ENCODE measurements around the gene APH1B.
"Not testable (repeated sequence)": the region's sequence is repeated elsewhere in the genome, so short reads cannot be mapped to it uniquely, and the experiment has no call there.

The APH1B gene

DNA sequence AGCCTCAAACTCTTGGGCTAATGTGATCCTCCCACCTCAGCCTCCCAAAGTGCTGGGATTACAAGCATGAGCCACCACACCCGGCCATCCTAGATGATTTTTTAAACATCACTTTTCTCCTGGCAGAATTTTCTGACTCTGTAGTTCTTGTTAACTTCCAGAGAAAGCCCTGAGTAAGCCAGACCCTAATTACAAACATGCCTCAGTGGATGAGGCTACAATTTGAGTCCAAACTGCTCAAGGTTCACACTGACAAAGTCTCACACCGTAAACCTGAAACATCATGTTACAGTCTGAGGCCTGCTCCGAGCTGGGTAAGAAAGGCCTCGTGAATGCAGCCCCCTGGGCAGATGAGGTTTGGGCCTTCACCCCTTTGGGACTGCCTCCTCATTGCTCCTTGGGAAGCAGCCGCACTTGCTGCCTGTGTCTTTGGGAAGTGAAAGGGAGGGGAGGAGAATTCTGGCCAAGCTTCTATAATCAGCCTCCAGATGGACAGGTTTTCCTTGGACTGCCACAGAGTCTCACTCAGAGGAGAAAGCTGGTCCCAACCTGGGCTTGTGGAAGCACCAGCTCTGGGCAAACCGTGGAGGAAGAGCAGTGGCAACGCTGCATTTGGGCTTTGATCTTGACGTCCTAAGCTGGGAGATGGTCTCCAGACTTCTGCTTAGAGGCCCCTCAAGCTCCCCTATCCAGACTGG is 58.3 kb downstream of the APH1B start:
- no peak for DNase-seq

DNA sequence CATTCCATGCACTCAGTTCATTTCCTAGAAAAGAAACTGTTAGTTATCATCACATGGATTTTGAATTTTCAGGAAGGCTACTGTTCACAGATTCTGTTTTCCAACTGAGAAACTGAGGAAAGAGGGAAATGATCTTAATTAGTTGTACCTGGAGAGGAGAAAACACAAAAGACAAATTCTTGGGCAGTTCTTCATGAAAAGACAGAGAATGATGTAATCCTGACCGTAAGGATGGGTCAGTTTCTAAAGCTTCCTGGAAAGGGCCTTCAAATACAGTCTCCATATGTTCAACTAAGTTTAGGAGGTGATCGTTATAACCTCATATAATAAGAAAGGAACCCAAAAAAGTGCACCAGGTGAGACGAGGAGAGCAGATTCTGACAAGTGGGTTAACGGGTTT is 59.6 kb downstream of the APH1B start:
- DNase-seq: no peak

GRCh38 chr15:63338170-63338569 is 60.8 kb downstream of the APH1B start:
- DNase-seq: no peak

GRCh38 chr15:63339006-63339766 is 61.8 kb downstream of the APH1B start:
- DNase-seq: no peak

DNA sequence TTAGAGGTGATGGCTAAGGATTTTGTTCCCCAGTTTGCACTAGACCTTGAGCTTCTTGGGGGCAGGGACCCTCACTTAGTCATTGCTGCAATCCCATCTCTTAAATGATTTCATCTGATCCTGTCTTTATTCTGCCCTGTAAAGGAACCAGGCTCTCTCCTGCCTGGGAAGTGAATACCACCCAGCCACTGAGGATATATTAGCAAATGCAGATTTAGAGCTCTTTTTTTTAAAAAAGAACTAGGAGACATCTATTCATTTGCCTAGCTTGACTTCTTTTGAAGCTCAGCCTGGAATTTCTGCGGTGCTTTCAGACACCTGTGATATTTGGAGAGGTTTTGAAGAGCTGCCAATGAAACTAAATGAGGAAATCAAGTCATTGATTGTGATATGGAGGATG is 62.4 kb downstream of the APH1B start:
- no peak for DNase-seq

- DNase-seq: no peak
Measured at GRCh38 chr15:63340353-63340752, 62.9 kb downstream of the APH1B start.

- no peak for DNase-seq
Measured at GRCh38 chr15:63340878-63341277, 63.5 kb downstream of the APH1B start.

DNA sequence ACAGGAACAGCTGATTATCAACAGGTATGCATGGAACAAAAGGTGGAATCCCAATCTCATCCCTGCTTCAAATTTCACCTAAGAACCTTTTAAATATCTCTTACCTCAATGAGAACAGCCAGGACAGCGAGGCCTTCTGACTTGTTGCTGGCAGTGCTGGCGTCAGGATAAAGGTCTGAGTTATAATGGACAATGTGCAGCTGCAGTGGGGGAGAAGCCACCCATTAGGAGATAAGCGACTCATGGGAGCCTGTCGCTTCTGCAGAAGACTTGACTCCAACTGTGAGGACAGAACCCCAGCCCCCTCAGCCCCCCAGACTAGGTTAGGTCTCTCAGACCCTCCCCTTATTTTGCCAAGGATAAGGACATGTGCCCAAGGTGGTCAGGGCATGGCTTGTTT is 64.5 kb downstream of the APH1B start:
- no peak for DNase-seq

DNA sequence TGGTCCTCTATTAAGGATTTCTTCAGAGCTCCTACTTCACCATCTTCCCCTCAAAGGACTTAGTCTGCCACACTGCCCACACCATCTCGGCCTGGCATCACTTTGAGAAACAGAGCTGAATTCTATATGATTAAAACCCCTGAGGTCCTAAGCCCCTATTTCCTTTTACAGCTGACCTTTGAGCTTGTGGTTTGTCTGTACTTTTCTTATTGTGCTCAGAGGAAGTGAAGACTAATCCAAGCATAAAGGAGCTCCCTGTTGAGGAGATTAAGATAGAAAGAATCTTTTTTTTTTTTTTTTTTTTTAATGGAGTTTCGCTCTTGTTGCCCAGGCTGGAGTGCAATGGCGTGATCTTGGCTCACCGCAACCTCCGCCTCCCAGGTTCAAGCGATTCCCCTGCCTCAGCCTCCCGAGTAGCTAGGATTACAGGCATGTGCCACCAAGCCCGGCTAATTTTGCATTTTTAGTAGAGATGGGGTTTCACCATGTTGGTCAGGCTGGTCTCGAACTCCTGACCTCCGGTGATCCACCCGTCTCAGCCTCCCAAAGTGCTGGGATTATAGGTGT is 65.7 kb downstream of the APH1B start:
- not testable (repeated sequence) for DNase-seq

DNA sequence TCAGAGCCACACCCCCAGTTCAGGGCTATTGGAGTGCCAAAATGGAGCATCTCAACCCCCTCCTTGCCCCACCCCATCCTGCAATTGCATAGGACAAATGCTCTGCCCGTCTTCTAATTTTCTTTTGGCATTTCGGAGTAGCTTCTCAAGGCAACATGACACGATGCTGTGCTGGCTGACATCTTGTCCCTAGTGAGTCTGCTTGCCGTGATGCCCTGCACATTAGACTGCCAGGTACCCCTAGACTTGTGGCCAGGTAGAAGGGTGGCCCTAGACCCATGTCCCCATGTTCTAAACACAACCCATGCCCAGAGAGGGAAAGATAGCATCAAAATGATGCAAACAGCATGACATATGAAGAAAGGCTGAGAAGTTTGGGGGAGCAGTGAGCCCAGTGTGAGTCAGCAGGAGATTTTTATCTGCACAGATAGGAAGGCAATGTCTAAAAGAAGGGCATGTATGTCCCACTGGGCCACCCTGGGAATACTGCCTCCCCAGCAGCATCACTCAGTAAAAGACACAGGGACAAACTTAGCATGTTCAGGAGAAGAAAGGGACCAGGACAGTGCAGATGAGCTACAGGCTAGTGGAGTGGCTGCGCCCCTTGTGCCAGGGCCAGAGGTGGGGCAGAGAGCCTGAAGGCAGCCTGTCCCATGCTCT is 67.5 kb downstream of the APH1B start:
- no peak for DNase-seq

GRCh38 chr15:63345391-63345752 is 68.0 kb downstream of the APH1B start:
- DNase-seq: no peak

- DNase-seq: no peak
Measured at GRCh38 chr15:63347074-63347857, 69.9 kb downstream of the APH1B start.

- DNase-seq: peak; percentile 44 to 50
Measured at GRCh38 chr15:63348392-63348791, 71.0 kb downstream of the APH1B start.

DNA sequence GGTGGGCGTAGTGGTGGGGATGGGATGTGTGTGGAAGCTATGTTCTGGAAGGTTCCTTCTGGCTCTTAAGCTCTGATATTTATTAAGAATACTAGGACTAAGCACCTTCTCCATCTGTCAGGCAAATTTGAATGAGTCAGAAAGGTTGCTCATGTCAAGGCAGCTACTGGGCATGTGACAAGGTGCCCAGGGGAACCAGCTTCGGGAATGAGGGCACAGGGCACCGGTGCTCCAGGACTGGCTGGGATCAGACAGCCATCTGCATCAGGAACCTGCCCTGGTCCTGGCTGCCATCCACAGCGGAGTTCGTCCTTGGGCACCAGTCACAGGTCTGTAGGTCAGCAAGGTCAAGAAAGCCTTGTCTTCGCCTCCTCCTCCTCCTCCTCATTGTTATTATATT is 71.8 kb downstream of the APH1B start:
- DNase-seq: no peak

- DNase-seq: no peak
Measured at GRCh38 chr15:63349621-63350020, 72.2 kb downstream of the APH1B start.

- no peak for DNase-seq
Measured at GRCh38 chr15:63350178-63350621, 72.8 kb downstream of the APH1B start.

- DNase-seq: no peak
Measured at GRCh38 chr15:63351170-63351569, 73.8 kb downstream of the APH1B start.

GRCh38 chr15:63352808-63353207 is 75.4 kb downstream of the APH1B start:
- no peak for DNase-seq

- DNase-seq: no peak
Measured at GRCh38 chr15:63353261-63353660, 75.9 kb downstream of the APH1B start.

DNA sequence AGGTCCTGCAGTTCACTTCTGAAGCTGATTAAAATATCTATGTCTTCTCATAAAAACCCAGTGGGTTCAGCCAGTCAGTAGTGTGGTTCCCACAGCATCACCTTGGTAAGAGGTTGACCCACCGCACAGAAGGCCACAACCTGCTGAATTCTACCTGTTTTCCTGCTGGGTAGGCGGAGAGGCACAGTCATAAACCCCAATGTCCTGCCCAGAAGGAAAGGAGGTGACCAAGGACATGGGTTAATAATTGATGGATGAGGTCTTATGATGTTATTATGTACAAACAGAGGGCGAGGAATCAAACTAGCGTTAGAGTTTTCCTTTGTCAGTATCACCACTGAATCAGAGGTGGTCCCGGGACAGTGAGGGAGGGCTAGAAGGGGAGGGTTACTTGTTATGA is 76.5 kb downstream of the APH1B start:
- DNase-seq: no peak

GRCh38 chr15:63354821-63355650 is 77.6 kb downstream of the APH1B start:
- no peak for DNase-seq

DNA sequence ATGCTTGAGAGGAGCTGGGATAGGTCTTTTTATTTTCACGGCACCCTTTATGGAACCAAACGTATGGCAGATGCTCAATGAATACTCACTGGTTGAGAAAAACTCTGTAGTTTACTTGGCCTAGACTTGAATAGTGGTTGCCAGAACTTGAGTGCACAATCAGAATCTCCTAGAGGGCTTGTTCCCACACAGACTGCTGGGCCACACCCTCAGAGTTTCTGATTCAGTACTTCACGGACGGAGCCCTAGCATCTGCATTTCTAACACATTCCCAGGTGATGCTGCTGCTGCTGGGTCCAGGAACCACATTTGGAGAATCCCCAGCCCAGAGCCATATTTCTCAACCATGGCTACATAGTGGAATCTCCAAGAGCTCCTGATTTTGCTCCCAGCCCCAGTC is 79.7 kb downstream of the APH1B start:
- no peak for DNase-seq
